H9 (cell line): ENCODE data around the gene RNF130. TPM values are rescaled to one million over a fixed set of nuclear protein-coding genes. Genes with fewer than 3 reads are reported as not detected.

ENCODE experiments used
- DNase-seq: peaks from one replicate; pipeline ENCODE4 v3.0.0-alpha.2; 2017
- H2AFZ ChIP-seq: one replicate; pipeline ENCODE4 v1.6.1; 2013; ENCODE audit warnings: mild to moderate bottlenecking, low read length, control low read depth, moderate library complexity
- H2AK5ac ChIP-seq: 2 replicates; pipeline ENCODE4 v1.6.1; 2013; ENCODE audit warnings: low read length, control low read depth, mixed read lengths; ENCODE audit not compliant: insufficient read length
- H2BK120ac ChIP-seq: one replicate; pipeline ENCODE4 v1.6.1; 2013; ENCODE audit warnings: low read depth, mild to moderate bottlenecking, low read length, control low read depth, inconsistent platforms; ENCODE audit not compliant: poor library complexity, severe bottlenecking
- H2BK12ac ChIP-seq: 2 replicates; pipeline ENCODE4 v1.6.1; 2013; ENCODE audit warnings: low read length, control low read depth, mixed read lengths, low read depth; ENCODE audit not compliant: insufficient read length
- H2BK15ac ChIP-seq: 2 replicates; pipeline ENCODE4 v1.6.1; 2013; ENCODE audit warnings: low read depth, low read length, control low read depth
- H2BK20ac ChIP-seq: one replicate; pipeline ENCODE4 v1.6.1; 2013; ENCODE audit warnings: low read depth, mild to moderate bottlenecking, low read length, control low read depth, inconsistent platforms; ENCODE audit not compliant: poor library complexity, severe bottlenecking
- H2BK5ac ChIP-seq: 2 replicates; pipeline ENCODE4 v1.6.1; 2013; ENCODE audit warnings: low read length, control low read depth, mixed read lengths; ENCODE audit not compliant: insufficient read length
- H3K14ac ChIP-seq: 2 replicates; pipeline ENCODE4 v1.6.1; 2013; ENCODE audit warnings: low read length, control low read depth; ENCODE audit not compliant: insufficient read depth
- H3K18ac ChIP-seq: 2 replicates; pipeline ENCODE4 v1.6.1; 2013; ENCODE audit warnings: low read depth, mild to moderate bottlenecking, mixed read lengths, low read length, control low read depth; ENCODE audit not compliant: insufficient read length
- H3K23ac ChIP-seq: 2 replicates; pipeline ENCODE4 v1.6.1; 2013; ENCODE audit warnings: low read length, control low read depth, mixed read lengths, low read depth; ENCODE audit not compliant: insufficient read length
- H3K23me2 ChIP-seq: 2 replicates; pipeline ENCODE4 v1.6.1; 2013; ENCODE audit warnings: low read depth, mild to moderate bottlenecking, mixed read lengths, low read length, control low read depth; ENCODE audit not compliant: insufficient read length, poor library complexity, severe bottlenecking
- H3K27ac ChIP-seq: 2 replicates; pipeline ENCODE4 v1.5.1; 2013; ENCODE audit warnings: low read length, control low read depth, mixed read lengths, low read depth; ENCODE audit not compliant: insufficient read length
- H3K27me3 ChIP-seq: 2 replicates; pipeline ENCODE4 v1.6.1; 2013; ENCODE audit warnings: low read length, control low read depth, inconsistent platforms; ENCODE audit not compliant: insufficient read depth
- H3K4ac ChIP-seq: 2 replicates; pipeline ENCODE4 v1.6.1; 2013; ENCODE audit warnings: low read depth, mild to moderate bottlenecking, control low read depth, inconsistent platforms, low read length, moderate library complexity
- H3K4me1 ChIP-seq: 2 replicates; pipeline ENCODE4 v1.6.1; 2013; ENCODE audit warnings: low read length, control low read depth, inconsistent platforms; ENCODE audit not compliant: insufficient read depth
- H3K4me2 ChIP-seq: 2 replicates; pipeline ENCODE4 v1.6.1; 2013; ENCODE audit warnings: low read length, control low read depth, mixed read lengths; ENCODE audit not compliant: insufficient read length, insufficient read depth
- H3K56ac ChIP-seq: 2 replicates; pipeline ENCODE4 v1.6.1; 2013; ENCODE audit warnings: low read depth, mild to moderate bottlenecking, mixed read lengths, low read length, control low read depth; ENCODE audit not compliant: insufficient read length
- H3K79me1 ChIP-seq: 2 replicates; pipeline ENCODE4 v1.6.1; 2013; ENCODE audit warnings: low read depth, mild to moderate bottlenecking, moderate library complexity, low read length, control low read depth, inconsistent platforms; ENCODE audit not compliant: insufficient read depth, poor library complexity, severe bottlenecking
- H3K79me2 ChIP-seq: 2 replicates; pipeline ENCODE4 v1.6.1; 2013; ENCODE audit warnings: low read length, control low read depth, inconsistent platforms; ENCODE audit not compliant: insufficient read depth
- H3K9ac ChIP-seq: 2 replicates; pipeline ENCODE4 v1.6.1; 2013; ENCODE audit warnings: low read length, control low read depth, mixed read lengths; ENCODE audit not compliant: insufficient read length; ENCODE audit errors: extremely low read depth
- H3K9me3 ChIP-seq: one replicate; pipeline ENCODE4 v1.6.1; 2013; ENCODE audit warnings: low read depth, low read length, inconsistent platforms; ENCODE audit not compliant: control insufficient read depth
- H3T11ph ChIP-seq: one replicate; pipeline ENCODE4 v1.6.1; 2013; ENCODE audit warnings: mild to moderate bottlenecking, low read length, control low read depth, inconsistent platforms
- H4K20me1 ChIP-seq: one replicate; pipeline ENCODE4 v1.6.1; 2013; ENCODE audit not compliant: control insufficient read depth, insufficient read length, insufficient read depth
- H4K5ac ChIP-seq: 2 replicates; pipeline ENCODE4 v1.6.1; 2013; ENCODE audit warnings: low read depth, mild to moderate bottlenecking, mixed read lengths, low read length, control low read depth; ENCODE audit not compliant: insufficient read length
- H4K8ac ChIP-seq: replicated peaks from 2 replicates; pipeline ENCODE4 v1.6.1; 2013; ENCODE audit warnings: low read length, control low read depth, mixed read lengths, low read depth; ENCODE audit not compliant: insufficient read length
- H4K91ac ChIP-seq: 2 replicates; pipeline ENCODE4 v1.6.1; 2013; ENCODE audit warnings: low read depth, mild to moderate bottlenecking, moderate library complexity, mixed read lengths, low read length, control low read depth; ENCODE audit not compliant: insufficient read length
- H3K27ac Mint-ChIP-seq, 3 experiments: 2 replicates in 2 of 3; 3 replicates in 1 of 3; pipeline ENCODE4 v1.8.0; 2020 to 2021; ENCODE audit warnings: mixed read lengths in 3 of 3, mild to moderate bottlenecking in 1 of 3, moderate library complexity in 1 of 3
- H3K27me3 Mint-ChIP-seq: 2 replicates; pipeline ENCODE4 v1.8.0; 2021; ENCODE audit warnings: low read depth, mild to moderate bottlenecking, moderate library complexity, mixed read lengths
- H3K36me3 Mint-ChIP-seq, 3 experiments: 2 replicates in 2 of 3; 3 replicates in 1 of 3; pipeline ENCODE4 v1.8.0; 2020 to 2021; ENCODE audit warnings: low read depth in 3 of 3, mixed read lengths in 3 of 3; ENCODE audit not compliant: insufficient read depth in 1 of 3
- H3K4me1 Mint-ChIP-seq, 2 experiments: 2 replicates each; pipeline ENCODE4 v1.8.0; 2020; ENCODE audit warnings: mixed read lengths in 2 of 2
- H3K4me3 Mint-ChIP-seq, 2 experiments: 2 replicates in 1 of 2; 3 replicates in 1 of 2; pipeline ENCODE4 v1.8.0; 2020 to 2021; ENCODE audit warnings: mild to moderate bottlenecking in 2 of 2, mixed read lengths in 2 of 2, moderate library complexity in 1 of 2
- H3K9me3 Mint-ChIP-seq, 2 experiments: 2 replicates in 1 of 2; 3 replicates in 1 of 2; pipeline ENCODE4 v1.8.0; 2020; ENCODE audit warnings: mild to moderate bottlenecking in 2 of 2, mixed read lengths in 2 of 2, moderate library complexity in 1 of 2
- CTCF ChIP-seq: fragments of 200-600 bp; sonication (generic); conservative IDR thresholded peaks from 3 replicates; pipeline ENCODE4 v1.8.0; 2021; ENCODE audit warnings: antibody characterized with exemption, mild to moderate bottlenecking
- WGBS: extraction: QIAGEN DNeasy Blood & Tissue Kit; methylation state at CpG from one replicate; pipeline ENCODE4 v1.1.7; 2013; ENCODE audit warnings: missing lambda C conversion rate, low lambda C conversion rate, mixed read lengths; ENCODE audit not compliant: insufficient read length; ENCODE audit errors: extremely low coverage; 5-methylcytosine and 5-hydroxymethylcytosine counted together
- total RNA-seq: library from RNA; stranded (reverse); gene quantifications from 2 replicates; pipeline ENCODE4 v1.2.1, GENCODE V29; 2021

RNF130 gene
- total RNA-seq, 1 experiment from 2014 or later, result 80.0 TPM

DNA sequence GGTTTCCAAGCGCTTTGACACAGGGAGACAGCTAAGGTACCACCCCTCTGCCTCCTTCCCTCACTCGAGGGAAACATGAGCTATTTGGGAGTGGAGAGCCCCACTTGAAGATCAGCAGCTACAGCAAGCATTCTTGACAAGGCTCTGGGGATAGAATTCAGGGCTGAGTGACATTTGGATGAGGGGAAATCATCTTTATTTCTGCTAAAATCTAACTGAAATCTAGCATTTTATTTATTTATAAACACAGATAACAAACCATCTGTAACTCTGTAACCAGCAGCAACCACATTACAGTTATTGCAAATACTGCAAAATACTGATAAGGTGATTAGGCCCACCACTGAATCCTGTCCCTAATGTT lies 22.4 kb downstream of the RNF130 start:
- Histone ChIP-seq H4K20me1 (no peaks in the 10 kb centered on the region), H3K23me2 (no peaks in the 10 kb centered on the region), H3K4ac (no peak overlapping the region), H2BK20ac (no peak overlapping the region), H3K4me2 (no peak overlapping the region), H2BK120ac (no peak overlapping the region), H3K14ac (no peak overlapping the region), H3K27me3 (no peaks in the 10 kb centered on the region), H2BK5ac (no peak overlapping the region), H2AK5ac (no peak overlapping the region), H3K9me3 (peaks cover 8% of the 10 kb centered on the region), H3K9ac (no peak overlapping the region), H3K27ac (no peak overlapping the region), H2BK12ac (no peak overlapping the region), H3K79me2 (peaks cover 12% of the 10 kb centered on the region; the same call in 1 of the 2 replicates), H2BK15ac (no peak overlapping the region), H4K8ac (no peak overlapping the region), H4K91ac (no peak overlapping the region), H3K79me1 (peaks cover 11% of the 10 kb centered on the region), H3K23ac (no peak overlapping the region), H3T11ph (no peak overlapping the region), H3K56ac (no peak overlapping the region), H3K18ac (no peak overlapping the region), H3K4me1 (no peaks in the 10 kb centered on the region; the same call in 1 of the 2 replicates), H4K5ac (no peak overlapping the region), H2AFZ (no peak overlapping the region)
- Mint-ChIP-seq H3K4me3 (no peak overlapping the region), H3K27ac (no peak overlapping the region; a peak in 1 of 7 replicates), H3K27me3 (no peaks in the 10 kb centered on the region), H3K36me3 (peaks cover 27 to 35% (median 31%) of the 10 kb centered on the region in 3 experiments), H3K9me3 (peaks cover 22 to 23% of the 10 kb centered on the region in 2 experiments), H3K4me1 (peaks cover 48 to 60% of the 10 kb centered on the region in 2 experiments)
- no peak for DNase-seq
- no CpG with 5 or more reads among the region's 2 CpGs for WGBS
- TF ChIP-seq CTCF, result no peak
